T-cell (primary cell): Measurements from ENCODE around the gene SPAG6. TPM values are rescaled to one million over a fixed set of nuclear protein-coding genes. Genes with fewer than 3 reads are reported as not detected.

Source experiments
- total RNA-seq, 35 experiments: library from RNA in 6 of 35; stranded (reverse) in 6 of 35; fragments of 120-200 nt in 1 of 35; gene quantifications; one replicate each; pipeline versions ENCODE4 v1.2.1 to v1.2.4 and lab custom pipeline; 2013 to 2026

The SPAG6 gene
- total RNA-seq, 5 donors from 2014 or later (not counting 1 experiment from before 2014, with no cell fraction given) = 0.23 to 0.33 TPM; not detected in 3

Other genes starting within 250 kb of the SPAG6 start
- gene EBLN1, start 127.5 kb upstream of the SPAG6 start, total RNA-seq = not detected
- 10 to 100 TPM; 25.2 to 57.2 (median 49.7) TPM for gene COMMD3, start 29.1 kb upstream of the SPAG6 start, total RNA-seq
- 10 to 100 TPM; 48.9 to 69.2 (median 63.6) TPM for gene BMI1, start 24.4 kb upstream of the SPAG6 start, total RNA-seq